GM21390 (cell line): Measurements from ENCODE around the gene OPN1MW2.
"Not testable (repeated sequence)": the region's sequence is repeated elsewhere in the genome, so short reads cannot be mapped to it uniquely, and the experiment has no call there.

ENCODE experiments used
- ATAC-seq: cut with Tn5 transposase; IDR thresholded peaks from one replicate; pipeline ENCODE4 v1.9.1; 2021; ENCODE audit not compliant: unreplicated experiment

Gene OPN1MW2

DNA sequence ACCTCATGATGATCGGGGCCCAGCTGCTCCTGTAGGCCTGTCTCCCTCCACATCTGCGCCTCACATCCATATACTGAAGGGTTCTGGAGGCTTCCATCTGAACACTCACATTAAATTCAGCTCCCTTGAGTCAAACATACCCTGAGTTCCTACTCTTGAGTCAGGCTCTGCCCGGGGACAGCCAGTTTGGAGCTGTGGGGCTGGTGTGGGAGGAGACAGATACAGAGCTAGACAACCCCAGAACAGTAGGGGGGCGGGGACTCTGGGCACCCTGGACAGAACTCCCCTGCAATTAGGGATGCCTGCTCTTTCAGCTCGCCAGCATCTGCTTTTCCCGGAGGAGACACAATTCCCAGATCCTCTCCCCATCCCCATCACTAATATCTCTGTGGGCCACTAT, 43.5 kb downstream of the OPN1MW2 start:
- not testable (repeated sequence) for ATAC-seq

DNA sequence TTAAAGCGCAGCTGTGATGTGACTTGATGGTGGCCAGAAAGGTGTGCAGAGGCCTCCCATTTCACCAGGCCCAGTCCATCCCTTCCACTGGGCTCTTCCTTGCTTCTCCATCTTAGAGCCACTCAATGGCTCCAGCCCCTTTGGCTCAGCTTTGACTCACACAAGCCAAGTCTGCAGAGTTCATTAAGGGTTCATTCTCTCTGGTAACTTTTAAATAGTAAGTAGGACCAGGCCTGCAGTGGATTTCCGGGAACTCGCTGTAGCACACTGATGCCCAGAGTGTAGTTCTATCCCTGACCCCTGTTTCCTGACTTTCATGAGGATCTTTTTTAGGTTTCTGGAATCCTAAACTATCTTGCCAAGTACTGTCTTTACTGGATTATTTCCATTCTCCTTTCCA, 49.7 kb downstream of the OPN1MW2 start:
- ATAC-seq = not testable (repeated sequence)
